H9 (cell line): Measurements from ENCODE around the gene FBRSL1. TPM values are rescaled to one million over a fixed set of nuclear protein-coding genes. Genes with fewer than 3 reads are reported as not detected.

ENCODE experiments used
- DNase-seq: peaks from one replicate; pipeline ENCODE4 v3.0.0-alpha.2; 2017
- H2AFZ ChIP-seq: one replicate; pipeline ENCODE4 v1.6.1; 2013; ENCODE audit warnings: mild to moderate bottlenecking, low read length, control low read depth, moderate library complexity
- H2AK5ac ChIP-seq: 2 replicates; pipeline ENCODE4 v1.6.1; 2013; ENCODE audit warnings: low read length, control low read depth, mixed read lengths; ENCODE audit not compliant: insufficient read length
- H2BK120ac ChIP-seq: one replicate; pipeline ENCODE4 v1.6.1; 2013; ENCODE audit warnings: low read depth, mild to moderate bottlenecking, low read length, control low read depth, inconsistent platforms; ENCODE audit not compliant: poor library complexity, severe bottlenecking
- H2BK12ac ChIP-seq: 2 replicates; pipeline ENCODE4 v1.6.1; 2013; ENCODE audit warnings: low read length, control low read depth, mixed read lengths, low read depth; ENCODE audit not compliant: insufficient read length
- H2BK15ac ChIP-seq: 2 replicates; pipeline ENCODE4 v1.6.1; 2013; ENCODE audit warnings: low read depth, low read length, control low read depth
- H2BK20ac ChIP-seq: one replicate; pipeline ENCODE4 v1.6.1; 2013; ENCODE audit warnings: low read depth, mild to moderate bottlenecking, low read length, control low read depth, inconsistent platforms; ENCODE audit not compliant: poor library complexity, severe bottlenecking
- H2BK5ac ChIP-seq: 2 replicates; pipeline ENCODE4 v1.6.1; 2013; ENCODE audit warnings: low read length, control low read depth, mixed read lengths; ENCODE audit not compliant: insufficient read length
- H3K14ac ChIP-seq: 2 replicates; pipeline ENCODE4 v1.6.1; 2013; ENCODE audit warnings: low read length, control low read depth; ENCODE audit not compliant: insufficient read depth
- H3K18ac ChIP-seq: 2 replicates; pipeline ENCODE4 v1.6.1; 2013; ENCODE audit warnings: low read depth, mild to moderate bottlenecking, mixed read lengths, low read length, control low read depth; ENCODE audit not compliant: insufficient read length
- H3K23ac ChIP-seq: 2 replicates; pipeline ENCODE4 v1.6.1; 2013; ENCODE audit warnings: low read length, control low read depth, mixed read lengths, low read depth; ENCODE audit not compliant: insufficient read length
- H3K23me2 ChIP-seq: 2 replicates; pipeline ENCODE4 v1.6.1; 2013; ENCODE audit warnings: low read depth, mild to moderate bottlenecking, mixed read lengths, low read length, control low read depth; ENCODE audit not compliant: insufficient read length, poor library complexity, severe bottlenecking
- H3K27ac ChIP-seq: 2 replicates; pipeline ENCODE4 v1.5.1; 2013; ENCODE audit warnings: low read length, control low read depth, mixed read lengths, low read depth; ENCODE audit not compliant: insufficient read length
- H3K27me3 ChIP-seq: 2 replicates; pipeline ENCODE4 v1.6.1; 2013; ENCODE audit warnings: low read length, control low read depth, inconsistent platforms; ENCODE audit not compliant: insufficient read depth
- H3K4ac ChIP-seq: 2 replicates; pipeline ENCODE4 v1.6.1; 2013; ENCODE audit warnings: low read depth, mild to moderate bottlenecking, control low read depth, inconsistent platforms, low read length, moderate library complexity
- H3K4me1 ChIP-seq: 2 replicates; pipeline ENCODE4 v1.6.1; 2013; ENCODE audit warnings: low read length, control low read depth, inconsistent platforms; ENCODE audit not compliant: insufficient read depth
- H3K4me2 ChIP-seq: 2 replicates; pipeline ENCODE4 v1.6.1; 2013; ENCODE audit warnings: low read length, control low read depth, mixed read lengths; ENCODE audit not compliant: insufficient read length, insufficient read depth
- H3K56ac ChIP-seq: 2 replicates; pipeline ENCODE4 v1.6.1; 2013; ENCODE audit warnings: low read depth, mild to moderate bottlenecking, mixed read lengths, low read length, control low read depth; ENCODE audit not compliant: insufficient read length
- H3K79me1 ChIP-seq: 2 replicates; pipeline ENCODE4 v1.6.1; 2013; ENCODE audit warnings: low read depth, mild to moderate bottlenecking, moderate library complexity, low read length, control low read depth, inconsistent platforms; ENCODE audit not compliant: insufficient read depth, poor library complexity, severe bottlenecking
- H3K79me2 ChIP-seq: 2 replicates; pipeline ENCODE4 v1.6.1; 2013; ENCODE audit warnings: low read length, control low read depth, inconsistent platforms; ENCODE audit not compliant: insufficient read depth
- H3K9ac ChIP-seq: 2 replicates; pipeline ENCODE4 v1.6.1; 2013; ENCODE audit warnings: low read length, control low read depth, mixed read lengths; ENCODE audit not compliant: insufficient read length; ENCODE audit errors: extremely low read depth
- H3K9me3 ChIP-seq: one replicate; pipeline ENCODE4 v1.6.1; 2013; ENCODE audit warnings: low read depth, low read length, inconsistent platforms; ENCODE audit not compliant: control insufficient read depth
- H3T11ph ChIP-seq: one replicate; pipeline ENCODE4 v1.6.1; 2013; ENCODE audit warnings: mild to moderate bottlenecking, low read length, control low read depth, inconsistent platforms
- H4K20me1 ChIP-seq: one replicate; pipeline ENCODE4 v1.6.1; 2013; ENCODE audit not compliant: control insufficient read depth, insufficient read length, insufficient read depth
- H4K5ac ChIP-seq: 2 replicates; pipeline ENCODE4 v1.6.1; 2013; ENCODE audit warnings: low read depth, mild to moderate bottlenecking, mixed read lengths, low read length, control low read depth; ENCODE audit not compliant: insufficient read length
- H4K8ac ChIP-seq: replicated peaks from 2 replicates; pipeline ENCODE4 v1.6.1; 2013; ENCODE audit warnings: low read length, control low read depth, mixed read lengths, low read depth; ENCODE audit not compliant: insufficient read length
- H4K91ac ChIP-seq: 2 replicates; pipeline ENCODE4 v1.6.1; 2013; ENCODE audit warnings: low read depth, mild to moderate bottlenecking, moderate library complexity, mixed read lengths, low read length, control low read depth; ENCODE audit not compliant: insufficient read length
- H3K27ac Mint-ChIP-seq, 3 experiments: 2 replicates in 2 of 3; 3 replicates in 1 of 3; pipeline ENCODE4 v1.8.0; 2020 to 2021; ENCODE audit warnings: mixed read lengths in 3 of 3, mild to moderate bottlenecking in 1 of 3, moderate library complexity in 1 of 3
- H3K27me3 Mint-ChIP-seq: 2 replicates; pipeline ENCODE4 v1.8.0; 2021; ENCODE audit warnings: low read depth, mild to moderate bottlenecking, moderate library complexity, mixed read lengths
- H3K36me3 Mint-ChIP-seq, 3 experiments: 2 replicates in 2 of 3; 3 replicates in 1 of 3; pipeline ENCODE4 v1.8.0; 2020 to 2021; ENCODE audit warnings: low read depth in 3 of 3, mixed read lengths in 3 of 3; ENCODE audit not compliant: insufficient read depth in 1 of 3
- H3K4me1 Mint-ChIP-seq, 2 experiments: 2 replicates each; pipeline ENCODE4 v1.8.0; 2020; ENCODE audit warnings: mixed read lengths in 2 of 2
- H3K4me3 Mint-ChIP-seq, 2 experiments: 2 replicates in 1 of 2; 3 replicates in 1 of 2; pipeline ENCODE4 v1.8.0; 2020 to 2021; ENCODE audit warnings: mild to moderate bottlenecking in 2 of 2, mixed read lengths in 2 of 2, moderate library complexity in 1 of 2
- H3K9me3 Mint-ChIP-seq, 2 experiments: 2 replicates in 1 of 2; 3 replicates in 1 of 2; pipeline ENCODE4 v1.8.0; 2020; ENCODE audit warnings: mild to moderate bottlenecking in 2 of 2, mixed read lengths in 2 of 2, moderate library complexity in 1 of 2
- WGBS: extraction: QIAGEN DNeasy Blood & Tissue Kit; methylation state at CpG from one replicate; pipeline ENCODE4 v1.1.7; 2013; ENCODE audit warnings: missing lambda C conversion rate, low lambda C conversion rate, mixed read lengths; ENCODE audit not compliant: insufficient read length; ENCODE audit errors: extremely low coverage; 5-methylcytosine and 5-hydroxymethylcytosine counted together
- total RNA-seq: library from RNA; stranded (reverse); gene quantifications from 2 replicates; pipeline ENCODE4 v1.2.1, GENCODE V29; 2021
- TF ChIP-seq, protein P1 (sequence below): fragments of 200-600 bp; sonication (generic); conservative IDR thresholded peaks from 3 replicates; pipeline ENCODE4 v1.8.0; 2021; ENCODE audit warnings: antibody characterized with exemption, mild to moderate bottlenecking

FBRSL1 gene
- total RNA-seq, 1 experiment from 2014 or later = 90.8 TPM

DNA sequence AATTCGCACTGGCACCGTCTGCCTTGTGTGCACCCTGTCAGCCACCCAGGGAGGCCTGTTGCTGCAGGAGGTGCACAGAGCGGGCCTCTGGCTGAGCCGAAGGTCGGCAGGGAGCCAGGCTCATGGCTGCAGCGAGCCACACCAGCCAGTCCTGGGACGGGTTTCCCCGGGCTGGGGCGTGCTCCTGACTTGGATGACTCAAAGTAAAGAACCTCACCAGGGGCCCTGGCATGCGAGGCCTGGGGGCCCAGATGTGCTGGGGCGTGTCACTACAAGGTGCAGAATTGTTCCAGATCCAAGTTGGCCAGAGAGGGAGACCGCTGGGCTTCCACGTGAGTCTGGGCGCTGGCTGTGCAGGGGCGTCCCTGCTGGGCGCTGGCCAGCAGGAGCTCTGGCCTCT lies 34.5 kb downstream of the FBRSL1 start:
- H3K27ac ChIP-seq = no peak overlapping the region
- H3K4me2 ChIP-seq = no peak overlapping the region
- no peak overlapping the region for H3K27ac Mint-ChIP-seq

More for the DNA sequence above, 34.5 kb downstream of the FBRSL1 start:
- Histone ChIP-seq H3K18ac (no peak overlapping the region), H3K9me3 (peaks cover under 1% of the 10 kb centered on the region), H4K20me1 (no peaks in the 10 kb centered on the region), H4K5ac (no peak overlapping the region), H3K23me2 (no peaks in the 10 kb centered on the region), H3T11ph (no peak overlapping the region), H3K4ac (no peak overlapping the region), H4K91ac (no peak overlapping the region), H3K14ac (no peak overlapping the region; the same call in 1 of the 2 replicates), H3K4me1 (no peaks in the 10 kb centered on the region), H2BK20ac (no peak overlapping the region), H2BK120ac (no peak overlapping the region), H3K23ac (no peak overlapping the region), H2BK12ac (no peak overlapping the region), H3K79me1 (no peaks in the 10 kb centered on the region), H3K9ac (no peak overlapping the region), H3K27me3 (no peaks in the 10 kb centered on the region; the same call in 1 of the 2 replicates), H2BK5ac (no peak overlapping the region), H2AK5ac (no peak overlapping the region), H2BK15ac (no peak overlapping the region), H4K8ac (no peak overlapping the region), H3K56ac (no peak overlapping the region), H3K79me2 (no peaks in the 10 kb centered on the region), H2AFZ (no peak overlapping the region)
- Mint-ChIP-seq H3K27me3 (peaks cover 62% of the 10 kb centered on the region), H3K4me3 (no peak overlapping the region), H3K9me3 (peaks cover under 1 to 1% of the 10 kb centered on the region in 2 experiments; a peak in 4 of 5 replicates), H3K36me3 (peaks cover 0 to 2% (median 0%) of the 10 kb centered on the region in 3 experiments; a peak in 2 of 7 replicates), H3K4me1 (peaks cover 4 to 8% of the 10 kb centered on the region in 2 experiments)
- no peak for DNase-seq
- TF ChIP-seq, protein P1, sequence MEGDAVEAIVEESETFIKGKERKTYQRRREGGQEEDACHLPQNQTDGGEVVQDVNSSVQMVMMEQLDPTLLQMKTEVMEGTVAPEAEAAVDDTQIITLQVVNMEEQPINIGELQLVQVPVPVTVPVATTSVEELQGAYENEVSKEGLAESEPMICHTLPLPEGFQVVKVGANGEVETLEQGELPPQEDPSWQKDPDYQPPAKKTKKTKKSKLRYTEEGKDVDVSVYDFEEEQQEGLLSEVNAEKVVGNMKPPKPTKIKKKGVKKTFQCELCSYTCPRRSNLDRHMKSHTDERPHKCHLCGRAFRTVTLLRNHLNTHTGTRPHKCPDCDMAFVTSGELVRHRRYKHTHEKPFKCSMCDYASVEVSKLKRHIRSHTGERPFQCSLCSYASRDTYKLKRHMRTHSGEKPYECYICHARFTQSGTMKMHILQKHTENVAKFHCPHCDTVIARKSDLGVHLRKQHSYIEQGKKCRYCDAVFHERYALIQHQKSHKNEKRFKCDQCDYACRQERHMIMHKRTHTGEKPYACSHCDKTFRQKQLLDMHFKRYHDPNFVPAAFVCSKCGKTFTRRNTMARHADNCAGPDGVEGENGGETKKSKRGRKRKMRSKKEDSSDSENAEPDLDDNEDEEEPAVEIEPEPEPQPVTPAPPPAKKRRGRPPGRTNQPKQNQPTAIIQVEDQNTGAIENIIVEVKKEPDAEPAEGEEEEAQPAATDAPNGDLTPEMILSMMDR = no peak
- no CpG with 5 or more reads among the region's 16 CpGs for WGBS
